Measurements from ENCODE around the gene SMIM13. TPM values are rescaled to one million over a fixed set of nuclear protein-coding genes. Genes with fewer than 3 reads are reported as not detected.
A peak's percentile ranks its signal among the peaks of the same experiment; 100 is the strongest.

The SMIM13 gene
- total RNA-seq (2022) = 28.1 and 29.8 TPM in 2 replicates
- Bru-seq, nascent RNA = percentile 89 among the genes with signal in this experiment
- BruChase-seq, experiment 1, labeled RNA remaining after a 6-hour chase = percentile 91 among the genes with signal in this experiment
- percentile 92 among the genes with signal in this experiment for BruChase-seq, experiment 2, labeled RNA remaining after a 2-hour chase
- long read RNA-seq, full-length matches to known transcripts = 43 of 43 reads
- long read RNA-seq, partial matches to known transcripts = 0 of 43 reads
- long read RNA-seq, other reads (novel, unspliced or antisense) = 0 of 43 reads

GRCh38 chr6:11093626-11094410 is at the start of gene SMIM13:
Gene SMIM13 (plus strand): TSS chr6:11093834. CDS start chr6:11094314, 480 bp downstream.
- H3K36me3 Mint-ChIP-seq (ENCODE audit: insufficient read depth, unreplicated experiment) = no peaks in the 10 kb centered on the region
- H3K4me1 Mint-ChIP-seq (ENCODE audit: insufficient read depth, unreplicated experiment) = peaks cover 11% of the 10 kb centered on the region
- TF ChIP-seq CTCF (IDR thresholded peaks at IDR 0.05; ENCODE audit: unreplicated experiment) = peak; percentile 51
- CTCF ChIA-PET = interaction anchor here (0.8 to 1.5 kb wide), 5 partner anchors 10 to 402 kb away, joined by 3 to 7 read pairs (median 3); no protein-coding TSS in a partner anchor
- POLR2A ChIA-PET = interaction anchor here (0.6 to 3.2 kb wide), 24 partner anchors 9 to 479 kb away, joined by 3 to 31 read pairs (median 4); no protein-coding TSS in a partner anchor
- peak within 1 kb of the TSS; percentile 96 for H3K4me3 Mint-ChIP-seq (ENCODE audit: unreplicated experiment)
- BruUV-seq (replicated peaks) = no TSS peak
- intact Hi-C loops (cut with micrococcal nuclease) = loop anchor here (1.0 to 10.0 kb wide), 5 partner anchors 45 to 481 kb away; partner anchors contain the start of gene NEDD9
- peak within 1 kb of the TSS; percentile 71 for H3K27ac Mint-ChIP-seq (ENCODE audit: low read depth, unreplicated experiment)
- peak; percentile 97 for DNase-seq (ENCODE audit: unreplicated experiment)
- no peaks in the 10 kb centered on the region for H3K27me3 Mint-ChIP-seq (ENCODE audit: insufficient read depth, unreplicated experiment)
- H3K9me3 Mint-ChIP-seq (ENCODE audit: unreplicated experiment) = no peaks in the 10 kb centered on the region

- intact Hi-C loops (cut with micrococcal nuclease) = no loop called here
- H3K4me3 Mint-ChIP-seq (ENCODE audit: unreplicated experiment) = peak within 1 kb of the TSS; percentile 56
- H3K27me3 Mint-ChIP-seq (ENCODE audit: insufficient read depth, unreplicated experiment) = peaks cover 18% of the 10 kb centered on the region
- no peak within 1 kb of the TSS for H3K27ac Mint-ChIP-seq (ENCODE audit: low read depth, unreplicated experiment)
- POLR2A ChIA-PET = no interaction called here
- CTCF ChIA-PET = interaction anchor here (1.7 kb wide), 1 partner anchor 92 kb away, joined by 7 read pairs; no protein-coding TSS in a partner anchor
- DNase-seq (ENCODE audit: unreplicated experiment) = no peak
- H3K4me1 Mint-ChIP-seq (ENCODE audit: insufficient read depth, unreplicated experiment) = no peaks in the 10 kb centered on the region
- H3K9me3 Mint-ChIP-seq (ENCODE audit: unreplicated experiment) = no peaks in the 10 kb centered on the region
- no peaks in the 10 kb centered on the region for H3K36me3 Mint-ChIP-seq (ENCODE audit: insufficient read depth, unreplicated experiment)
- TF ChIP-seq CTCF (IDR thresholded peaks at IDR 0.05; ENCODE audit: unreplicated experiment) = peak; percentile 21
- BruUV-seq (replicated peaks) = no TSS peak
Measured at GRCh38 chr6:11043961-11044711, 49.5 kb upstream of the SMIM13 start, which contains the start of gene ELOVL2. Gene ELOVL2 (minus strand): TSS chr6:11044305. CDS start chr6:11044230, 75 bp downstream.

- peak overlapping the region; percentile 56 for H3K4me3 Mint-ChIP-seq (ENCODE audit: unreplicated experiment)
- intact Hi-C loops (cut with micrococcal nuclease) = no loop called here
- DNase-seq (ENCODE audit: unreplicated experiment) = no peak
- H3K9me3 Mint-ChIP-seq (ENCODE audit: unreplicated experiment) = no peaks in the 10 kb centered on the region
- no peak for TF ChIP-seq CTCF (IDR thresholded peaks at IDR 0.05; ENCODE audit: unreplicated experiment)
- H3K27ac Mint-ChIP-seq (ENCODE audit: low read depth, unreplicated experiment) = no peak overlapping the region
- no peaks in the 10 kb centered on the region for H3K4me1 Mint-ChIP-seq (ENCODE audit: insufficient read depth, unreplicated experiment)
- ChIA-PET POLR2A (no interaction called here), CTCF (no interaction called here)
- no TSS peak for BruUV-seq (replicated peaks)
- peaks cover 18% of the 10 kb centered on the region for H3K27me3 Mint-ChIP-seq (ENCODE audit: insufficient read depth, unreplicated experiment)
- no peaks in the 10 kb centered on the region for H3K36me3 Mint-ChIP-seq (ENCODE audit: insufficient read depth, unreplicated experiment)
Measured at GRCh38 chr6:11044712-11045167, 48.9 kb upstream of the SMIM13 start.
